HCT116 (cell line): ENCODE measurements around the gene MYH11. TPM values are rescaled to one million over a fixed set of nuclear protein-coding genes. Genes with fewer than 3 reads are reported as not detected.

ENCODE experiments used
- ATAC-seq: fragments of 200-7000 bp; cut with Tn5 transposase; 2 replicates; pipeline ENCODE4 v1.9.1; 2020; ENCODE audit warnings: mild to moderate bottlenecking, moderate library complexity
- Bru-seq: library from RNA; stranded (reverse); fragments of 400-500 nt; gene quantifications from one replicate; lab custom pipeline; 2021; lab: Mats Ljungman, UMichigan
- BruChase-seq, 2 experiments: library from RNA; stranded (reverse); fragments of 400-500 nt; gene quantifications; one replicate each; lab custom pipeline; 2021; lab: Mats Ljungman, UMichigan
- BruUV-seq: library from RNA; stranded (reverse); fragments of 400-500 nt; replicated peaks from 2 replicates; lab custom pipeline; 2021; lab: Mats Ljungman, UMichigan
- CTCF ChIA-PET: fragments of 300-600 bp; sonication (Branson Sonifier 250); formaldehyde crosslinking; loops from one replicate; lab custom pipeline; 2021; ENCODE audit warnings: antibody characterized with exemption; lab: Charles Lee
- POLR2A ChIA-PET: fragments of 300-600, 350-600 bp; sonication (Branson Sonifier 250); formaldehyde crosslinking; loops from one replicate; lab custom pipeline; 2021; ENCODE audit warnings: antibody characterized with exemption; lab: Charles Lee
- RAD21 ChIA-PET, 2 experiments: fragments of 300-600 bp; sonication (Branson Sonifier 250); formaldehyde crosslinking; loops; one replicate each; lab custom pipeline; 2023; ENCODE audit warnings: low total read pairs in 2 of 2; ENCODE audit not compliant: uncharacterized antibody in 2 of 2, unreplicated experiment in 2 of 2, low non-redundant PET in 1 of 2; lab: Charles Lee
- DNase-seq: peaks from one replicate; pipeline ENCODE4 v3.0.0-alpha.2; 2010; ENCODE audit warnings: low read depth, low spot score
- H2AFZ ChIP-seq: fragments of 200-600 bp; shearing (Covaris generic), sonication (generic); 2 replicates; pipeline ENCODE4 v1.6.1; 2017; ENCODE audit warnings: low read depth, mixed run types, mixed read lengths, antibody characterized with exemption, low read length; ENCODE audit not compliant: poor library complexity, severe bottlenecking
- H3K27ac ChIP-seq: 2 replicates; pipeline ENCODE4 v1.5.1; 2012; ENCODE audit warnings: low read depth, low read length
- H3K27me3 ChIP-seq: fragments of 200-600 bp; sonication (generic); 2 replicates; pipeline ENCODE4 v1.6.1; 2016; ENCODE audit warnings: mixed run types, low read length, mixed read lengths; ENCODE audit not compliant: insufficient read depth
- H3K36me3 ChIP-seq, 2 experiments: fragments of 200-500 bp in 1 of 2; fragments of 200-600 bp in 1 of 2; sonication (Bioruptor generic) in 1 of 2; sonication (generic) in 1 of 2; 2 replicates each; pipeline versions ENCODE4 v1.5.1 to v1.6.1; 2014 to 2016; ENCODE audit warnings: low read length in 2 of 2, inconsistent platforms in 1 of 2, mixed read lengths in 1 of 2, mixed run types in 1 of 2; ENCODE audit not compliant: insufficient read depth in 2 of 2, control insufficient read depth in 1 of 2
- H3K4me1 ChIP-seq, 2 experiments: fragments of 200-600 bp in 1 of 2; sonication (generic) in 1 of 2; 2 replicates each; pipeline versions ENCODE4 v1.5.1 to v1.6.1; 2012 to 2017; ENCODE audit warnings: low read length in 2 of 2, inconsistent platforms in 1 of 2, mild to moderate bottlenecking in 1 of 2, mixed read lengths in 1 of 2, mixed run types in 1 of 2, moderate library complexity in 1 of 2; ENCODE audit not compliant: insufficient read depth in 2 of 2, control insufficient read depth in 1 of 2
- H3K4me2 ChIP-seq: fragments of 200-600 bp; sonication (generic); 2 replicates; pipeline ENCODE4 v1.6.1; 2017; ENCODE audit warnings: mixed run types, low read length, mixed read lengths
- H3K4me3 ChIP-seq, 2 experiments: fragments of 200-600 bp in 1 of 2; sonication (generic) in 1 of 2; replicated peaks in 1 of 2; 2 replicates each; pipeline ENCODE4 v1.5.1; 2011 to 2016; ENCODE audit warnings: low read length in 2 of 2, control low read depth in 1 of 2, low read depth in 1 of 2, mild to moderate bottlenecking in 1 of 2, mixed read lengths in 1 of 2, mixed run types in 1 of 2
- H3K79me2 ChIP-seq: fragments of 200-600 bp; sonication (generic); 2 replicates; pipeline ENCODE4 v1.6.1; 2017; ENCODE audit warnings: mild to moderate bottlenecking, mixed run types, low read length, moderate library complexity, mixed read lengths; ENCODE audit not compliant: insufficient read depth
- H3K9ac ChIP-seq: fragments of 200-600 bp; sonication (generic); 2 replicates; pipeline ENCODE4 v1.6.1; 2016; ENCODE audit warnings: low read length, mixed read lengths
- H3K9me2 ChIP-seq: fragments of 200-600 bp; sonication (generic), shearing (Covaris generic); 2 replicates; pipeline ENCODE4 v1.6.1; 2017; ENCODE audit warnings: mixed run types, mild to moderate bottlenecking, moderate library complexity; ENCODE audit not compliant: insufficient read depth
- H3K9me3 ChIP-seq, 2 experiments: fragments of 200-500 bp in 1 of 2; fragments of 200-600 bp in 1 of 2; sonication (Bioruptor generic) in 1 of 2; sonication (generic) in 1 of 2; 2 replicates each; pipeline ENCODE4 v1.6.1; 2014 to 2017; ENCODE audit warnings: low read length in 2 of 2, mixed read lengths in 2 of 2, inconsistent platforms in 1 of 2, low read depth in 1 of 2, mild to moderate bottlenecking in 1 of 2, mixed run types in 1 of 2, moderate library complexity in 1 of 2; ENCODE audit not compliant: control insufficient read depth in 1 of 2, insufficient read depth in 1 of 2
- H4K20me1 ChIP-seq: fragments of 200-600 bp; sonication (generic), shearing (Covaris generic); 2 replicates; pipeline ENCODE4 v1.6.1; 2017; ENCODE audit warnings: mixed run types, mild to moderate bottlenecking, moderate library complexity; ENCODE audit not compliant: insufficient read depth
- EGR1 ChIP-seq: IDR thresholded peaks from 2 replicates; pipeline ENCODE4 v1.6.1; 2012; ENCODE audit warnings: low read depth
- JUND ChIP-seq: IDR thresholded peaks from 2 replicates; pipeline ENCODE4 v1.6.1; 2012
- intact Hi-C: fragments of 100-400 bp; cut with micrococcal nuclease; formaldehyde crosslinking; loops from 2 replicates; pipeline ENCODE4 v1.10.0; 2022
- long read RNA-seq: library from polyadenylated mRNA; unstranded; transcript quantifications from one replicate; pipeline ENCODE4 v2.0.0, GENCODE V29; 2021; ENCODE audit not compliant: unreplicated experiment
- polyA plus RNA-seq: library from polyadenylated mRNA; unstranded; fragments of >200 nt; gene quantifications from 2 replicates; pipeline ENCODE4 v1.2.1, GENCODE V29; 2012; ENCODE audit warnings: missing spikeins
- total RNA-seq: library from RNA; stranded (reverse); gene quantifications from one replicate; pipeline ENCODE4 v1.2.1, GENCODE V29; 2021; ENCODE audit not compliant: unreplicated experiment
- TF ChIP-seq, protein P1 (sequence below): IDR thresholded peaks from 2 replicates; pipeline ENCODE4 v1.6.1; 2012
- TF ChIP-seq, protein P2 (sequence below), 3 experiments: fragments of 200-600 bp in 1 of 3; sonication (generic) in 1 of 3; IDR thresholded peaks in 2 of 3; conservative IDR thresholded peaks in 1 of 3; 2 replicates each; pipeline ENCODE4 v1.5.1; 2012 to 2017; ENCODE audit warnings: low read depth in 2 of 3, low read length in 2 of 3, antibody characterized with exemption in 1 of 3, borderline replicate concordance in 1 of 3, control low read depth in 1 of 3, mild to moderate bottlenecking in 1 of 3, mixed read lengths in 1 of 3, mixed run types in 1 of 3, moderate library complexity in 1 of 3; ENCODE audit not compliant: insufficient read depth in 1 of 3

Gene MYH11
- total RNA-seq (0.61 TPM), Bru-seq, nascent RNA (percentile 2 among the genes with signal in this experiment), BruChase-seq, experiment 1, labeled RNA remaining after a 6-hour chase (percentile 4 among the genes with signal in this experiment), BruChase-seq, experiment 2, labeled RNA remaining after a 2-hour chase (percentile 4 among the genes with signal in this experiment)
- 0.35 and 0.36 TPM in 2 replicates for polyA plus RNA-seq
- long read RNA-seq, partial matches to known transcripts = 0 of 11 reads
- long read RNA-seq, other reads (novel, unspliced or antisense) = 11 of 11 reads

DNA sequence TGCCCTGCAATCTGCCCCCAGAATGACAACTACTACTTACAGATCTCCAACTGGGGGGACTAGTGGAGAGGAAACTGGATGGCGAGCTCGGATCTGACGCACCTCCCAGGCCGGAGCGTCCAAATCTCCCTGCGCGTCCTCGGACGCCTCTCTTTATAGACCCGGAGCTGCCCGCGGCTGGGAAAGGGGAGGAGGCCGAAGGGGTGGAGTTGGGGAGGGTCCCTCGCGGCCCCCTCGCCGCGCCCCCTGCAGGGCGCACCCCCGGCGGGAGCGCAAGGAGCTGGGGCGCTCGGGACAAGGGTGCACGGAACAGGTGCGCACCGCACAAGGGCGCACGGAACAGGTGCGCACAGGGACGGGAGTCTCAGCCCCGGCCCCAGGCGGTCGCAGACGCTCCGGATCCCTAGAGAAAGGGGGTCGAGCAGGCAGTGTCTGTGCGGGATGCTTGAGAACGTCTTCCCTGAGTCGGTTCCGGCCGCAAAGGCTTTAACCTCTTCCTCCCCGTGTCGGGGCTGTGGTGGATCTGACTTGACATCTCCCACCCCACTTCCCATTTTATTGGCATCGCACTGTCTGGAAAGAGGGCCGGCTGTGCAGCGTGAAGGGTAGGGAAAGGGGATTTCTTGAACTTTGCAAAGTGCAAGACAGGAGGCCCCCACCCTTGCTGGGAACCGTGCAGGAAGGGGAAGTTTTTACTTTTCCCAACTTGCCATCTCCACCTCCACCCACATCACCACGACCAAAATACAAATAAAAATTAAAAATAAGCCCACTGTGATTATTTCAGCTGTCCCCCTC is at the start of gene MYH11:
TSS of gene MYH11 (minus strand) at position 128 of the 798 bp plus-strand sequence. CDS start 18,776 bp downstream, outside the sequence.
- no peak within 1 kb of the TSS for H3K9ac ChIP-seq
- TF ChIP-seq, protein P1, sequence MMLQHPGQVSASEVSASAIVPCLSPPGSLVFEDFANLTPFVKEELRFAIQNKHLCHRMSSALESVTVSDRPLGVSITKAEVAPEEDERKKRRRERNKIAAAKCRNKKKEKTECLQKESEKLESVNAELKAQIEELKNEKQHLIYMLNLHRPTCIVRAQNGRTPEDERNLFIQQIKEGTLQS = no peak
- no peak for TF ChIP-seq EGR1
- TF ChIP-seq, protein P2, sequence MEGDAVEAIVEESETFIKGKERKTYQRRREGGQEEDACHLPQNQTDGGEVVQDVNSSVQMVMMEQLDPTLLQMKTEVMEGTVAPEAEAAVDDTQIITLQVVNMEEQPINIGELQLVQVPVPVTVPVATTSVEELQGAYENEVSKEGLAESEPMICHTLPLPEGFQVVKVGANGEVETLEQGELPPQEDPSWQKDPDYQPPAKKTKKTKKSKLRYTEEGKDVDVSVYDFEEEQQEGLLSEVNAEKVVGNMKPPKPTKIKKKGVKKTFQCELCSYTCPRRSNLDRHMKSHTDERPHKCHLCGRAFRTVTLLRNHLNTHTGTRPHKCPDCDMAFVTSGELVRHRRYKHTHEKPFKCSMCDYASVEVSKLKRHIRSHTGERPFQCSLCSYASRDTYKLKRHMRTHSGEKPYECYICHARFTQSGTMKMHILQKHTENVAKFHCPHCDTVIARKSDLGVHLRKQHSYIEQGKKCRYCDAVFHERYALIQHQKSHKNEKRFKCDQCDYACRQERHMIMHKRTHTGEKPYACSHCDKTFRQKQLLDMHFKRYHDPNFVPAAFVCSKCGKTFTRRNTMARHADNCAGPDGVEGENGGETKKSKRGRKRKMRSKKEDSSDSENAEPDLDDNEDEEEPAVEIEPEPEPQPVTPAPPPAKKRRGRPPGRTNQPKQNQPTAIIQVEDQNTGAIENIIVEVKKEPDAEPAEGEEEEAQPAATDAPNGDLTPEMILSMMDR (IDR thresholded peaks at IDR 0.05 in 2 of 3, conservative IDR thresholded peaks at IDR 0.05 in 1 of 3; ENCODE audit: borderline replicate concordance in 1 of 3, insufficient read depth in 1 of 3, low read depth in 2 of 3, low read length in 2 of 3) = 0 out of 6 replicates have a peak, but pooled peaks of 1 of the 3 experiments have one; percentile 2
- TF ChIP-seq JUND = no peak
- no TSS peak for BruUV-seq
- no peaks in the 10 kb centered on the region for H3K4me1 ChIP-seq
- no peaks in the 10 kb centered on the region for H3K27me3 ChIP-seq
- ChIA-PET RAD21 (no interaction called here), CTCF (no interaction called here), POLR2A (no interaction called here)
- H3K9me2 ChIP-seq = no peaks in the 10 kb centered on the region
- ATAC-seq = no peak
- H3K27ac ChIP-seq = no peak within 1 kb of the TSS
- no peak within 1 kb of the TSS for H2AFZ ChIP-seq
- intact Hi-C loops = no loop called here
- no peak within 1 kb of the TSS for H3K4me2 ChIP-seq
- H3K9me3 ChIP-seq = no peaks in the 10 kb centered on the region
- no peak within 1 kb of the TSS for H3K4me3 ChIP-seq
- no peaks in the 10 kb centered on the region for H3K79me2 ChIP-seq
- no peaks in the 10 kb centered on the region for H4K20me1 ChIP-seq
- no peaks in the 10 kb centered on the region for H3K36me3 ChIP-seq
- DNase-seq = no peak
